ENCODE results near the gene SOCS1.

Gene SOCS1

GRCh38 chr16:11285842-11286241 lies 29.8 kb upstream of the SOCS1 start:
- no peak for DNase-seq (ENCODE audit: low read depth in 3 of 3)

- DNase-seq (ENCODE audit: low read depth in 3 of 3): no peak
Measured at GRCh38 chr16:11283820-11284248, 27.8 kb upstream of the SOCS1 start.

DNA sequence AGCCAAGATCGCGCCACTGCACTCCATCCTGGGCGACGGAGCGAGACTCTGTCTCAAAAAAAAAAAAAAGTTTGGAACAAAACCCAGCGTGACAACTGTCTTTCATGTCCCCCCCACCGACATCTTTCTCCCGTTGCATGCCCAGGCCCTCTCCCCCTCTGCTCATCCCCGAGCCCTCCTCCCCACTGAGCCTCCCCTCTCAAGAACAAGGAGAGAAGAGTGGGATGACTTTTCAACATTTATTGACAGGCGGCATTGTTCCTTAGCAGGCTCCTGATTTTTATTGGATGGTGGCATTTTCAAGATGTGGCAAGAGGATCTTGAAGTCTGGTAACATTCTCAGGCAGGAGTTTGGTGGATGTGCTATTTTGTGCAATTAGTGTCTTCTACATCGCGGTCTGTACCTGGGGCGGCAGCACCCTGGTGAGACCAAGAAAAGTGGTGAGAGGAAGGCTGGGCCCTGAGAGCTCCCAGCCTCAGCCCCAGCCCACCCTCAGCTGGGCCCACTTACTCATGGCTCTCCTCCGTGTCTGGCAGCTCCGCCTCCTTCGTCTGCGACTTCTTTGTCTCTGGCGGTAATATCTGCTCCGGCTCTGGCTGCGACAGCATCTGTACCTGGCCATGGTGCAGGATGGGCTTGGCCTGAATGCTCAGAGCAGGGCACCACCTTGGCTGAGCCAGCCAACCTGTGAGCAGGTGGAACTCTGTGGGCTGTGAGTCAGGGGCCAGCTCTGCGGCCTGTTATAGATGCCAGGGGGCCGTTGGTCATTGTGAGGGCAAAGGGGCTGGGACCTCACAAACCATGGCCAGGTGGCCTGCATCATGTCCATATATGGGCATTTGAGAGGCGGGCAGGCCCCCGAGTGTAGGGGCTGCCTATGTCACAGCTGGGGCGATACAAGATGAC lies 24.9 kb upstream of the SOCS1 start, which contains the start of gene PRM1:
PRM1 (minus strand) TSS at position 715 of the 907 bp plus-strand sequence; CDS start at position 623, 92 bp downstream.
- DNase-seq (ENCODE audit: low read depth in 3 of 3): no peak

DNA sequence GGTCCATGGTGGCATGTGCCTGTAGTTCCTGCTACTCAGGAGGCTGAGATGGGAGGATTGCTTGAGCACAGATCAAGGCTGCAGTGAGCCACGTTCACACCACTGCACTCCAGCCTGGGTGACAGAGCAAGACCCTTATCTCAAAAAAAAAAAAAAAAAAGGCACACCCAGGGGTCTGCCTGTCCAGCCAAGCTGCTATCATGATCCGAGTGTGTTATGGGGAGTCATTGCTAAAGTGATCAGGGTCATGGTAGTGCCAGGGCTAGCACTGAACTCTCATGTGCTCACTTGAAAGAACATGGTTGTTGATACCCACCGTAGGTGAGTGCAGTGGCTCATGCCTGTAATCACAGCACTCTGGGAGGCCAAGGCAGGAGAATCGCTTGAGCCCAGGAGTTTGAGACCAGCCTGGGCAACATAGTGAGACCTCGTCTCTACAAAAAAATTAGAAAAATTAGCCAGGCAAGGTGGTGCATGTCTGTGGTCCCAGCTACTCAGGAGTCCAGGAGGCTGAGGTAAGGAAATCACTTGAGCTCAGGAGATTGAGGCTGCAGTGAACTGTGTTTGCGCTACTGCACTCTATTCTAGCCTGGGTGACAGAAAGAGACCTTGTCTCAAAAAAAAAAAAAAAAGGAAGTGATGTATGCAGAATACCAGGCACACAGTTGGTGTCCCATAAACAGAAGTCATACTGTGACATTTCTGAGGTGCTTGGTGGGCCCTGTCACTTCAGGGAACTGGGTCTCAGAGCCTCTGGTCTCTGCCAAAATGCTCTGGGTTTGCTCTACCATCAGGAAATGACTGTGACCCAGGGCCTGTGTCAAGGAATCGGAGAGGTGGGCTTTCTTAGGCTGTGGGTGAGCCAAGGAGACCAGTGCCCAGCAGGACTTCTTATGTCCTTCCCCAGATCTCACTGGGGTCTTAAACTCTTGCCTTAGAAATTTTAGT lies 23.0 kb upstream of the SOCS1 start:
- DNase-seq (ENCODE audit: low read depth in 3 of 3): no peak

GRCh38 chr16:11277607-11278337 lies 21.8 kb upstream of the SOCS1 start:
- DNase-seq (ENCODE audit: low read depth in 3 of 3): no peak

DNA sequence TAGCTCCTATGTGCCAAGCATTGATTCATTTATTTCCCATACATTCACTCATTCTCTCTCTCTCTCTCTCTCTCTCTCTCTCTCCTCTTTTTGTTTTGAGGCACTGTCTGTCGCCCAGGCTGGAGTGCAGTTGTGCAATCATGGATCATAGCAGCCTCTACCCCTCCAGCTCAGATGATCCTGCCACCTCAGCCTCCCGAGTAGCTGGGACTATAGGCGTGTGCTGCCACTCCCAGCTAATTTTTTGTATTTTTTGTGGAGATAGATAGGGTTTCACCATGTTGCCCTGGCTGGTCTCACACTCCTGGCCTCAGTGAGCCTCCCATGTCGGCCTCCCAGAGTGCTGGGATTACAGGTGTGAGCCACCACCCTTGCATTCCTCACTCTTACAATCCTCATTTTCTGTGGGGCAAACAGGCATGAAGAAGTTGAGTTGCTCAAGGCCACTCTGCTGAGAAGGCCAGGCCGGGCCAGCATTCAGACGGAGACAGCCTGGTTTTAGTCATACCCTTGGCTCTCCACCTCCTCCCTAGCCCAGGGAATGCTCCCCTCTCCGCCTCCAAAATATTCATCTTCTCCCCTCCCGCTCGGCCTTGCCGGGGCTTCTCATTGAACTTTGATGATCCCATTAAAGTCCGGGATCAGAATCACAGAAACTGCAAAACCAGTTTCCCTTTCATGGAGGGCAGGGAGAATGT lies 21.0 kb upstream of the SOCS1 start:
- no peak for DNase-seq (ENCODE audit: low read depth in 3 of 3)

DNA sequence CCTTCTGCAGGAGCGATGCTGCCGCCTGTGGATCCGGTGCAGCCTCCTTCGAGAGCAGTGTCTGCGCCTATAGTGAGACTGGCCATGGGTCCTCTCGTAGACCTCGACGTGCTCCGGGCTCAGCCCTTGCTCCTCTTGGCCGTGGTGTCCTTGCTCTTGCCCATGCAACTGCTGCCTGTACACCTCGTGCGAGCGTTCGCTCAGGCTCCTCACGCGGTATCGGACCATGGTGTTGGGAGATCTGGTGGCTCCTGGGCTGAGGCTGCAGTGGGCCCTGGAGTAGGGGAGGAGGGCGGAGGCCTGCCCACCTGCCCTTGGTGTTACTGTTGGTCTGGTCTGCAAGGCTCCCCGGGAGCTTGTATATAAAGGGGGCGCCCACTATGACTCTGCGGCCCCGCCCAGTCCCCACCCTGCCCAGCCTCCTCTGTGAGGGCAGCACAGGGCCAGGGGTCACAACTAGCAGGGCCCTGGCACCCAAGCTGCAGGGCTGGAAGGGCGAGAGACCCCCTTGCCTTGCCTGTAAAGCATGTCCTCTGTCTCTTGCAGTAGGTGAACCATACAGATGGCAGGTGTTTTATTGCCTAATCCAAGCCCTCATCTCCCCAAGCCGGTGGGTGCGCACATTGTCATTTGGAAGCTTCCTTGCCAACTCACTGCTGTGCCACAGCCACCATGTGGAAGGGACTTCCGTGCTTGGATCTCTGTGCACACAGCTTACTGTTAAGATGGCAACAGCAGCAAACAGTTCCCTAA lies 20.3 kb upstream of the SOCS1 start, which contains the start of gene PRM2:
PRM2 (minus strand) TSS at position 338 of the 753 bp plus-strand sequence; CDS start at position 228, 110 bp downstream.
- DNase-seq (ENCODE audit: low read depth in 3 of 3): no peak

DNA sequence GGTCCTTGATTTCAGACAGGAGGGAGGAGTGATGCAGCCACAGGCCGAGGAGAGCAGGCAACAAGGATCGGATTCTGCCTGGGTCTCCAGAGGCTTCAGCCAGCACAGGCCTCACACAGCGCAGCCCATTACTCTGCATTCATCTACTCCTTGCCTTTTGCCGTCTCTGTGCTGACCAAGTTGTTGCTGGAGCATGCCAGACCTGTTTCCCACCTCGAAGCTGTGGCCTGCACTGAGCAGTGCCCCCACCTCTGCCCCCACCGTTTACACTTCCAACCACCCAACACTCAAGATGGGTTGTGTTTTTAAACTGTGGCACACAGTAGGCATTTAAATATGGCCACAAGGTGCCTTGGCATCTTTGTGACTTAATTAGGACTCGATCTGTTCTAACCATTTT lies 19.0 kb upstream of the SOCS1 start:
- no peak for DNase-seq (ENCODE audit: low read depth in 3 of 3)

GRCh38 chr16:11273721-11274324 lies 17.8 kb upstream of the SOCS1 start:
- DNase-seq (ENCODE audit: low read depth in 3 of 3): no peak

GRCh38 chr16:11272921-11273720 lies 17.1 kb upstream of the SOCS1 start, which contains the start of gene PRM3:
Gene PRM3, minus strand, starts transcription at chr16:11273629. Its CDS starts 34 bp downstream, at chr16:11273595.
- DNase-seq (ENCODE audit: low read depth in 3 of 3): no peak

- no peak for DNase-seq (ENCODE audit: low read depth in 3 of 3)
Measured at GRCh38 chr16:11272484-11272883, 16.5 kb upstream of the SOCS1 start.

- no peak for DNase-seq (ENCODE audit: low read depth in 3 of 3)
Measured at GRCh38 chr16:11271610-11272009, 15.6 kb upstream of the SOCS1 start.

- DNase-seq (ENCODE audit: low read depth in 3 of 3): no peak
Measured at GRCh38 chr16:11270602-11271162, 14.7 kb upstream of the SOCS1 start.

DNA sequence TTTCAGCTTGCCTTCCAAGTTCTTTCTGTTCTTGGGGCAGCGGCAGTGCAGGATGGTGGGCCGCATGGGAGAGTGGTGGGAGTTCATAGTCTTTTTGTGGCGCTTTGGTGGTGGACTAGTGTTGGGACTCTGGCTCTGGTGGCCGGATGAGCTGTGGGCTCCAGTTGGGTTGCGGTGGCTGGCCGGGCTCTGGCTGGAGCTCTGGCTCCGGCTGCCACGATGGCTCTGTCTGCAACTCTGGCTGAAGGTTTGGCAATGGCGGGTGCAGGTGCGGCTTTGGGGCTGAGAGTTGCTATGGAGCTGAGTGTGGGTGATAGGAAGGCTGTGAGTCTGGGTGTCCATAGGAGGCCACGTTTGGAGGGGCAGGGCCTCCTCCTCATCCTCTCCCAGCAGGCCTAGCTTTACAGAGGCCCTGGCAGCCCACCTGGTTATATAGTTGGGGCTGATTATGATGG lies 12.9 kb upstream of the SOCS1 start, which contains the start of gene TNP2:
TNP2 (minus strand) TSS at position 405 of the 455 bp plus-strand sequence; CDS start at position 342, 63 bp downstream.
- no peak for DNase-seq (ENCODE audit: low read depth in 3 of 3)

DNA sequence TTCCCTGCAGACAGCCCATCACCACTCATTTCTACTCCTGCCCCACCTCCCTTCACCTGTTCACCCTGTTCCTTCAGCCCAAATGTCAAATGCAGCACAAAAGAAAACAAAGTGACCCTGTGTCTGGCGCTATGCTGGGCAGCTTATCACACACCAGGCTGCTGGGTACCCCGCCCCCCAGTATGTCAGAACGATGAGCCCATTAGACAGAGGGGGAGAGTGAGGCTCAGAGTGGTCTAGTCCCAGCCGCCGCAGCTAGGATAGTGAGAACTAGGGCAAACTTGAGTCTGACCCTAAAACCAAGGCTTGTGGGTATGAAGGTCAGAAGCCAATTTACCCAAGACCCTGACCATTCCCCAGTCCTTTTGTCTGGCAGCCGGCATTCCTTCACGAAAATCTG lies 9.1 kb upstream of the SOCS1 start:
- no peak for DNase-seq (ENCODE audit: low read depth in 3 of 3)

- DNase-seq (ENCODE audit: low read depth in 3 of 3): no peak
Measured at GRCh38 chr16:11264155-11264832, 8.3 kb upstream of the SOCS1 start.

GRCh38 chr16:11263737-11264136 lies 7.7 kb upstream of the SOCS1 start:
- DNase-seq (ENCODE audit: low read depth in 3 of 3): no peak

DNA sequence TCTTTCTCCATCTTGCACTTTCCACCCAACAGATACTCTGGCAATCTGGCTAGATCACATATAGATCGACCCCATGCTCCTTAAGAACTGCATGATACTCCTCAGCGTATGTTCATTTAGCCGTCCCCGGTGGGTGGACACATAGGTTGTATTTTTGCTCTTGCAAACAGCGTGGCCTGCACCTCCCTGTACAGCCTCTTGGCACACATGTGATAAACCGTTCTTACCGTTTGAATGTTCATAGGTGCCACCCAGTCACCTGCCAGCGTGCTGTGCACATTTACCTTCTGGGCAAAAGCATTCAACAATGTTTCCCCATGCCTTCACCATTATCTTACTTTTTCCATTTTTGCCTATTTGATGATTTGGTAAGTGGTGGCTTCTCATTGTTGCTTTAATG lies 6.9 kb upstream of the SOCS1 start:
- no peak for DNase-seq (ENCODE audit: low read depth in 3 of 3)

Measured in stimulated activated CD4-positive, alpha-beta T cell treated with anti-CD3 and anti-CD28 coated beads, TNF-alpha, amount 100 ng/mL, for 4 hours (primary cell).